ENCODE measurements around the gene SLC30A7. TPM values are rescaled to one million over a fixed set of nuclear protein-coding genes. Genes with fewer than 3 reads are reported as not detected.

Gene SLC30A7
- total and polyA plus RNA-seq, 2 of the 13 experiments (the other 11 are each of a cell fraction or from before 2014, with no cell fraction given), result 8.3 to 40.8 TPM

DNA sequence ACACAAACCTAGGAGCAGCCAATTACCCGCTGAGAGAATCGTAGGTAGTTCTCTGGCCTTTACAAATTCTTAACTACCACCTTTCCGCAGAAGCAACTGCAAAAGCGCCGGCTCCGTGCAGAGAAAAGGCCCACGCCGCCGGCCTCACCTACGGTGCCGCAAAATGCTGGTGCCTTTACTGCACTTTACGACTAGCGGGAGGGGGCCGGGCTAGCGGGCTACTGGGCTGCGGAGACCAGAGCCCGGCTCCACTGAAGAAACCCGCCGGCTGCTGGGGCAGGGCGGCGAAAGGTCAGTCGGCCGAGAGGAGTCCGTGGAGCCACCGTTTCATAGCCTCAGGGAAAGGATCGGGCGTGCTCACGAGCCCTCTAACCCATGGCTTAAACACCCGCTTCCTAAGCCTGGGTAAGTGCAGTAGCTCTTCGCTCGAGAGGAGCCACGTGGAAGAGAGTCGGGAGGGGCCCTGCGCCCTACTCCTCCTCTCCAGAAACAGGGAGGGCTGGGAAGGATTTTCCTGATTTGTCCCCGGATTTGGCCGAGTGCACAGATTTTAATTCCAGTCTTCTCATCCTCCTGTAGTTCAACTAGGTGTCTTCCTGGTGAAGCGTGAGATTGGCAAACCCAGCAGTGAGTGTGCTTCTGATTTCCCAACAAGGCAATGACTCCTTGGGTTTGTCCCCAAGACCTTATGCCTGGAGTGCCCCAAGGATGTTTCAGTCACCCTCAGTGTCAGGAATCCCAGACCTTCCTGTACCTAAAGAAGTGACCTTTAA, 130.0 kb downstream of the SLC30A7 start, which contains the start of gene DPH5 (continued):
- TF ChIP-seq, protein P1, sequence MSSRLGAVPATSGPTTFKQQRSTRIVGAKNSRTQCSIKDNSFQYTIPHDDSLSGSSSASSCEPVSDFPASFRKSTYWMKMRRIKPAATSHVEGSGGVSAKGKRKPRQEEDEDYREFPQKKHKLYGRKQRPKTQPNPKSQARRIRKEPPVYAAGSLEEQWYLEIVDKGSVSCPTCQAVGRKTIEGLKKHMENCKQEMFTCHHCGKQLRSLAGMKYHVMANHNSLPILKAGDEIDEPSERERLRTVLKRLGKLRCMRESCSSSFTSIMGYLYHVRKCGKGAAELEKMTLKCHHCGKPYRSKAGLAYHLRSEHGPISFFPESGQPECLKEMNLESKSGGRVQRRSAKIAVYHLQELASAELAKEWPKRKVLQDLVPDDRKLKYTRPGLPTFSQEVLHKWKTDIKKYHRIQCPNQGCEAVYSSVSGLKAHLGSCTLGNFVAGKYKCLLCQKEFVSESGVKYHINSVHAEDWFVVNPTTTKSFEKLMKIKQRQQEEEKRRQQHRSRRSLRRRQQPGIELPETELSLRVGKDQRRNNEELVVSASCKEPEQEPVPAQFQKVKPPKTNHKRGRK (CRISPR knock-in tag; IDR thresholded peaks at IDR 0.05), result no peak
- no peak for TF ChIP-seq SP5 (CRISPR knock-in tag; IDR thresholded peaks at IDR 0.05; ENCODE audit: borderline replicate concordance, low read depth)
- no peak for TF ChIP-seq ZNF569 (CRISPR knock-in tag; IDR thresholded peaks at IDR 0.05; ENCODE audit: borderline replicate concordance)
- TF ChIP-seq, protein P2, sequence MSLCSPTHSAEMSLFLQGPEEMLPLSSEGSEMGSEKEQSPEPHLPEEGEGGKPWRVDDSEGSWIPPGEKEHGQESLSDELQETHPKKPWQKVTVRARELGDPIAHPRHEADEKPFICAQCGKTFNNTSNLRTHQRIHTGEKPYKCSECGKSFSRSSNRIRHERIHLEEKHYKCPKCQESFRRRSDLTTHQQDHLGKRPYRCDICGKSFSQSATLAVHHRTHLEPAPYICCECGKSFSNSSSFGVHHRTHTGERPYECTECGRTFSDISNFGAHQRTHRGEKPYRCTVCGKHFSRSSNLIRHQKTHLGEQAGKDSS (CRISPR knock-in tag; IDR thresholded peaks at IDR 0.05; ENCODE audit: borderline replicate concordance, low read depth), result peak; percentile 53; the same call in 1 of the 2 replicates
- TF ChIP-seq, protein P3, sequence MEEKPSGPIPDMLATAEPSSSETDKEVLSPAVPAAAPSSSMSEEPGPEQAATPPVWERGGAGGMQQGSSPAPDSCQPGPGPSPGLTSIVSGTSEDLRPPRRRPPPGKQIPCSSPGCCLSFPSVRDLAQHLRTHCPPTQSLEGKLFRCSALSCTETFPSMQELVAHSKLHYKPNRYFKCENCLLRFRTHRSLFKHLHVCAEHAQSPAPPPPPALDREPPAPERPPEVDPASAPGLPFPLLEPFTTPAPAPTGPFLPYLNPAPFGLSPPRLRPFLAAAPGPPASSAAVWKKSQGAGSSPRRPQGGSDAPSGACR (CRISPR knock-in tag; IDR thresholded peaks at IDR 0.05), result no peak
- TF ChIP-seq ZNF180 (CRISPR knock-in tag; IDR thresholded peaks at IDR 0.05; ENCODE audit: borderline replicate concordance, low read depth), result 0 out of 2 replicates have a peak, but pooled peaks have one; percentile 19
- TF ChIP-seq, protein P4, sequence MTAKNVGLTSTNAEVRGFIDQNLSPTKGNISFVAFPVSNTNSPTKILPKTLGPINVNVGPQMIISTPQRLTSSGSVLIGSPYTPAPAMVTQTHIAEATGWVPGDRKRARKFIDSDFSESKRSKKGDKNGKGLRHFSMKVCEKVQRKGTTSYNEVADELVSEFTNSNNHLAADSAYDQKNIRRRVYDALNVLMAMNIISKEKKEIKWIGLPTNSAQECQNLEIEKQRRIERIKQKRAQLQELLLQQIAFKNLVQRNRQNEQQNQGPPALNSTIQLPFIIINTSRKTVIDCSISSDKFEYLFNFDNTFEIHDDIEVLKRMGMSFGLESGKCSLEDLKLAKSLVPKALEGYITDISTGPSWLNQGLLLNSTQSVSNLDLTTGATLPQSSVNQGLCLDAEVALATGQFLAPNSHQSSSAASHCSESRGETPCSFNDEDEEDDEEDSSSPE (CRISPR knock-in tag; IDR thresholded peaks at IDR 0.05), result peak; percentile 52; the same call in 1 of the 2 replicates
- no peak for TF ChIP-seq ARNT (IDR thresholded peaks at IDR 0.05)
- no peak; the same call in 1 of the 2 replicates for TF ChIP-seq ZFP36L2 (CRISPR knock-in tag; IDR thresholded peaks at IDR 0.05)
- TF ChIP-seq, protein P5, sequence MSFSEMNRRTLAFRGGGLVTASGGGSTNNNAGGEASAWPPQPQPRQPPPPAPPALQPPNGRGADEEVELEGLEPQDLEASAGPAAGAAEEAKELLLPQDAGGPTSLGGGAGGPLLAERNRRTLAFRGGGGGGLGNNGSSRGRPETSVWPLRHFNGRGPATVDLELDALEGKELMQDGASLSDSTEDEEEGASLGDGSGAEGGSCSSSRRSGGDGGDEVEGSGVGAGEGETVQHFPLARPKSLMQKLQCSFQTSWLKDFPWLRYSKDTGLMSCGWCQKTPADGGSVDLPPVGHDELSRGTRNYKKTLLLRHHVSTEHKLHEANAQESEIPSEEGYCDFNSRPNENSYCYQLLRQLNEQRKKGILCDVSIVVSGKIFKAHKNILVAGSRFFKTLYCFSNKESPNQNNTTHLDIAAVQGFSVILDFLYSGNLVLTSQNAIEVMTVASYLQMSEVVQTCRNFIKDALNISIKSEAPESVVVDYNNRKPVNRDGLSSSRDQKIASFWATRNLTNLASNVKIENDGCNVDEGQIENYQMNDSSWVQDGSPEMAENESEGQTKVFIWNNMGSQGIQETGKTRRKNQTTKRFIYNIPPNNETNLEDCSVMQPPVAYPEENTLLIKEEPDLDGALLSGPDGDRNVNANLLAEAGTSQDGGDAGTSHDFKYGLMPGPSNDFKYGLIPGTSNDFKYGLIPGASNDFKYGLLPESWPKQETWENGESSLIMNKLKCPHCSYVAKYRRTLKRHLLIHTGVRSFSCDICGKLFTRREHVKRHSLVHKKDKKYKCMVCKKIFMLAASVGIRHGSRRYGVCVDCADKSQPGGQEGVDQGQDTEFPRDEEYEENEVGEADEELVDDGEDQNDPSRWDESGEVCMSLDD (CRISPR knock-in tag; IDR thresholded peaks at IDR 0.05; ENCODE audit: borderline replicate concordance), result no peak
- no peak for TF ChIP-seq ZNF747 (CRISPR knock-in tag; IDR thresholded peaks at IDR 0.05; ENCODE audit: borderline replicate concordance)
- TF ChIP-seq, protein P6, sequence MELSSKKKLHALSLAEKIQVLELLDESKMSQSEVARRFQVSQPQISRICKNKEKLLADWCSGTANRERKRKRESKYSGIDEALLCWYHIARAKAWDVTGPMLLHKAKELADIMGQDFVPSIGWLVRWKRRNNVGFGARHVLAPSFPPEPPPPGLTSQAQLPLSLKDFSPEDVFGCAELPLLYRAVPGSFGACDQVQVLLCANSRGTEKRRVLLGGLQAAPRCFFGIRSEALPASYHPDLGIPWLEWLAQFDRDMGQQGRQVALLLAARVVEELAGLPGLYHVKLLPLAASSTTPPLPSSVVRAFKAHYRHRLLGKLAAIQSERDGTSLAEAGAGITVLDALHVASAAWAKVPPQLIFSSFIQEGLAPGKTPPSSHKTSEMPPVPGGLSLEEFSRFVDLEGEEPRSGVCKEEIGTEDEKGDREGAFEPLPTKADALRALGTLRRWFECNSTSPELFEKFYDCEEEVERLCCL (CRISPR knock-in tag; IDR thresholded peaks at IDR 0.05; ENCODE audit: borderline replicate concordance), result peak; percentile 44; the same call in 1 of the 2 replicates
- TF ChIP-seq ZNF615 (CRISPR knock-in tag; IDR thresholded peaks at IDR 0.05; ENCODE audit: borderline replicate concordance), result no peak
- TF ChIP-seq, protein P7, sequence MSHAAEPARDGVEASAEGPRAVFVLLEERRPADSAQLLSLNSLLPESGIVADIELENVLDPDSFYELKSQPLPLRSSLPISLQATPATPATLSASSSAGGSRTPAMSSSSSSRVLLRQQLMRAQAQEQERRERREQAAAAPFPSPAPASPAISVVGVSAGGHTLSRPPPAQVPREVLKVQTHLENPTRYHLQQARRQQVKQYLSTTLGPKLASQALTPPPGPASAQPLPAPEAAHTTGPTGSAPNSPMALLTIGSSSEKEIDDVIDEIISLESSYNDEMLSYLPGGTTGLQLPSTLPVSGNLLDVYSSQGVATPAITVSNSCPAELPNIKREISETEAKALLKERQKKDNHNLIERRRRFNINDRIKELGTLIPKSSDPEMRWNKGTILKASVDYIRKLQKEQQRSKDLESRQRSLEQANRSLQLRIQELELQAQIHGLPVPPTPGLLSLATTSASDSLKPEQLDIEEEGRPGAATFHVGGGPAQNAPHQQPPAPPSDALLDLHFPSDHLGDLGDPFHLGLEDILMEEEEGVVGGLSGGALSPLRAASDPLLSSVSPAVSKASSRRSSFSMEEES (CRISPR knock-in tag; IDR thresholded peaks at IDR 0.05), result no peak
- 0 out of 2 replicates have a peak, but pooled peaks have one; percentile 39 for TF ChIP-seq ZNF331 (CRISPR knock-in tag; IDR thresholded peaks at IDR 0.05)
- no peak; the same call in 1 of the 2 replicates for TF ChIP-seq NAIF1 (CRISPR knock-in tag; IDR thresholded peaks at IDR 0.05; ENCODE audit: borderline replicate concordance)
